ELR (cell line): Measurements from ENCODE around the gene FGF10.

Experiments used
- DNase-seq: peaks from one replicate; pipeline ENCODE4 v3.0.0-alpha.2; 2015; ENCODE audit warnings: low read depth

FGF10 gene

GRCh38 chr5:44257653-44258365 is 131.4 kb downstream of the FGF10 start:
- no peak for DNase-seq

GRCh38 chr5:44257221-44257620 is 132.0 kb downstream of the FGF10 start:
- DNase-seq, result no peak
